SK-N-SH (cell line): ENCODE measurements around the gene BABAM2. TPM values are rescaled to one million over a fixed set of nuclear protein-coding genes. Genes with fewer than 3 reads are reported as not detected.

Experiments used
- CTCF ChIA-PET: fragments of 300-600, 350-600 bp; formaldehyde crosslinking; extraction: SDS; loops from one replicate; lab custom pipeline; 2021; lab: Yijun Ruan, JAX
- POLR2A ChIA-PET: fragments of 350-600 bp; sonication (Branson Sonifier 250); formaldehyde crosslinking; extraction: SDS; loops from one replicate; lab custom pipeline; 2020; ENCODE audit warnings: antibody characterized with exemption, inconsistent platforms; lab: Yijun Ruan, JAX
- DNase-seq: peaks from one replicate; pipeline ENCODE4 v3.0.0; 2012
- H2AFZ ChIP-seq: fragments of 200-600 bp; sonication (generic); 2 replicates; pipeline ENCODE4 v1.8.1; 2016; ENCODE audit warnings: antibody characterized with exemption, mild to moderate bottlenecking, low read depth
- H3F3A ChIP-seq: fragments of 200-600 bp; sonication (generic); replicated peaks from 2 replicates; pipeline ENCODE3; 2016; ENCODE audit warnings: antibody characterized with exemption, mild to moderate bottlenecking; ENCODE audit not compliant: insufficient read depth
- H3K27ac ChIP-seq, 2 experiments: fragments of 200-500 bp in 1 of 2; fragments of 200-600 bp in 1 of 2; sonication (Bioruptor generic) in 1 of 2; sonication (generic), shearing (Covaris generic) in 1 of 2; 2 replicates each; pipeline versions ENCODE4 v1.5.1 to v1.6.1; 2014 to 2016; ENCODE audit warnings: low read depth in 2 of 2, inconsistent platforms in 1 of 2, low read length in 1 of 2, mild to moderate bottlenecking in 1 of 2, mixed read lengths in 1 of 2
- H3K27me3 ChIP-seq: fragments of 200-600 bp; sonication (generic), shearing (Covaris generic); 2 replicates; pipeline ENCODE4 v1.6.1; 2016; ENCODE audit warnings: mixed run types; ENCODE audit not compliant: insufficient read depth
- H3K36me3 ChIP-seq, 2 experiments: fragments of 200-500 bp in 1 of 2; fragments of 200-600 bp in 1 of 2; sonication (Bioruptor generic) in 1 of 2; sonication (generic) in 1 of 2; replicated peaks in 1 of 2; 2 replicates each; pipeline versions ENCODE3 to v1.5.1; 2014 to 2016; ENCODE audit warnings: low read length in 1 of 2, mild to moderate bottlenecking in 1 of 2; ENCODE audit not compliant: insufficient read depth in 2 of 2, control insufficient read depth in 1 of 2
- H3K4me1 ChIP-seq, 2 experiments: fragments of 200-500 bp in 1 of 2; fragments of 200-600 bp in 1 of 2; sonication (Bioruptor generic) in 1 of 2; sonication (generic), shearing (Covaris generic) in 1 of 2; 2 replicates each; pipeline versions ENCODE4 v1.5.1 to v1.6.1; 2014 to 2016; ENCODE audit warnings: low read depth in 1 of 2, low read length in 1 of 2, mixed run types in 1 of 2; ENCODE audit not compliant: insufficient read depth in 2 of 2, control insufficient read depth in 1 of 2
- H3K4me2 ChIP-seq: fragments of 200-600 bp; sonication (generic), shearing (Covaris generic); 2 replicates; pipeline ENCODE4 v1.6.1; 2017; ENCODE audit warnings: mixed run types
- H3K4me3 ChIP-seq, 2 experiments: fragments of 200-500 bp in 1 of 2; fragments of 200-600 bp in 1 of 2; sonication (Bioruptor generic) in 1 of 2; sonication (generic), shearing (Covaris generic) in 1 of 2; 2 replicates each; pipeline versions ENCODE4 v1.5.1 to v1.8.1; 2014 to 2016; ENCODE audit warnings: low read depth in 2 of 2, inconsistent platforms in 1 of 2, low read length in 1 of 2, mild to moderate bottlenecking in 1 of 2, mixed read lengths in 1 of 2, moderate library complexity in 1 of 2
- H3K79me2 ChIP-seq: fragments of 200-600 bp; sonication (generic); 2 replicates; pipeline ENCODE4 v1.8.1; 2017; ENCODE audit warnings: mild to moderate bottlenecking; ENCODE audit not compliant: insufficient read depth
- H3K9ac ChIP-seq: fragments of 200-600 bp; sonication (generic); 2 replicates; pipeline ENCODE4 v1.6.1; 2017; ENCODE audit warnings: mixed run types
- H3K9me2 ChIP-seq: fragments of 200-600 bp; sonication (generic); 2 replicates; pipeline ENCODE4 v1.6.1; 2017; ENCODE audit warnings: mixed run types
- H3K9me3 ChIP-seq: fragments of 200-600 bp; sonication (generic); 2 replicates; pipeline ENCODE4 v1.6.1; 2017; ENCODE audit warnings: mixed run types, mild to moderate bottlenecking, moderate library complexity
- H4K20me1 ChIP-seq: fragments of 200-600 bp; sonication (generic); 2 replicates; pipeline ENCODE4 v1.6.1; 2017; ENCODE audit warnings: mild to moderate bottlenecking, mixed run types; ENCODE audit not compliant: insufficient read depth
- CTCF ChIP-seq: fragments of 200-600 bp; sonication (generic); IDR thresholded peaks from 2 replicates; pipeline ENCODE4 v1.6.1; 2017; ENCODE audit warnings: antibody characterized with exemption, mild to moderate bottlenecking, moderate library complexity
- EP300 ChIP-seq, 2 experiments: IDR thresholded peaks; 2 replicates each; pipeline versions ENCODE4 v1.4.0 to v1.6.1; 2012; ENCODE audit warnings: borderline replicate concordance in 1 of 2, low read depth in 1 of 2, low read length in 1 of 2
- FOSL2 ChIP-seq: IDR thresholded peaks from 2 replicates; pipeline ENCODE4 v1.4.0; 2012; ENCODE audit warnings: low read depth, mild to moderate bottlenecking, moderate library complexity, borderline replicate concordance
- GABPA ChIP-seq: IDR thresholded peaks from 2 replicates; pipeline ENCODE4 v1.4.0; 2012; ENCODE audit warnings: low read depth, mild to moderate bottlenecking
- MAX ChIP-seq: IDR thresholded peaks from 2 replicates; pipeline ENCODE4 v1.4.0; 2012; ENCODE audit warnings: low read depth
- MXI1 ChIP-seq: IDR thresholded peaks from 2 replicates; pipeline ENCODE4 v1.6.1; 2012; ENCODE audit warnings: mild to moderate bottlenecking, low read depth, low read length, improper control_type of control experiment
- RCOR1 ChIP-seq: fragments of 150-350 bp; IDR thresholded peaks from 2 replicates; pipeline ENCODE4 v1.6.1; 2017; ENCODE audit warnings: antibody characterized with exemption, low read length
- RFX5 ChIP-seq: IDR thresholded peaks from 2 replicates; pipeline ENCODE4 v1.6.1; 2012; ENCODE audit warnings: mild to moderate bottlenecking, improper control_type of control experiment, low read length
- SMC3 ChIP-seq: IDR thresholded peaks from 2 replicates; pipeline ENCODE4 v1.6.1; 2012; ENCODE audit warnings: low read depth, low read length, improper control_type of control experiment
- TEAD4 ChIP-seq: IDR thresholded peaks from 2 replicates; pipeline ENCODE4 v1.4.0; 2012; ENCODE audit warnings: mild to moderate bottlenecking, borderline replicate concordance; ENCODE audit not compliant: insufficient read depth
- USF1 ChIP-seq: IDR thresholded peaks from 2 replicates; pipeline ENCODE4 v1.4.0; 2012; ENCODE audit warnings: low read depth, borderline replicate concordance
- WGBS: methylation state at CpG from one replicate; pipeline ENCODE4 v1.1.6; 2017; ENCODE audit warnings: low lambda C conversion rate; 5-methylcytosine and 5-hydroxymethylcytosine counted together
- polyA plus RNA-seq, 3 experiments: library from polyadenylated mRNA; depleted of rRNA; stranded (reverse); fragments of >200 nt; gene quantifications; 2 replicates each; pipeline ENCODE4 v1.2.3, GENCODE V29; 2012

The BABAM2 gene
- polyA plus RNA-seq, 1 of the 3 experiments (the other 2 are of a cell fraction) = 34.0 TPM

- Histone ChIP-seq H3K9me2 (no peaks in the 10 kb centered on the region), H4K20me1 (no peaks in the 10 kb centered on the region), H3K79me2 (no peaks in the 10 kb centered on the region), H3K4me3 (no peak overlapping the region), H3K9me3 (no peaks in the 10 kb centered on the region), H3K4me1 (peaks cover 2 to 40% of the 10 kb centered on the region in 2 experiments; a peak in 2 of 4 replicates), H3F3A (peaks cover 5% of the 10 kb centered on the region), H3K27ac (no peak overlapping the region), H3K4me2 (no peak overlapping the region), H3K27me3 (no peaks in the 10 kb centered on the region), H3K9ac (no peak overlapping the region), H2AFZ (no peak overlapping the region), H3K36me3 (no peaks in the 10 kb centered on the region)
- TF ChIP-seq RCOR1 (no peak), TEAD4 (no peak), MXI1 (no peak), RFX5 (no peak), USF1 (no peak)
- CTCF ChIA-PET = interaction anchor here (1.0 to 1.2 kb wide), 2 partner anchors 35 to 654 kb away, joined by 3 to 4 read pairs; no protein-coding TSS in a partner anchor
- no peak for DNase-seq
- WGBS = 92% methylated on average over 16 of the region's 16 CpGs
- POLR2A ChIA-PET = no interaction called here
Measured at GRCh38 chr2:28336982-28337627, 446.6 kb downstream of the BABAM2 start.

GRCh38 chr2:28338046-28338817 lies 447.7 kb downstream of the BABAM2 start:
- TF ChIP-seq EP300 (IDR thresholded peaks at IDR 0.05; ENCODE audit: borderline replicate concordance in 1 of 2, low read depth in 1 of 2, low read length in 1 of 2) = no peak
- no peak for TF ChIP-seq FOSL2
- TF ChIP-seq USF1 = no peak
- no peak for TF ChIP-seq SMC3
- no peak for TF ChIP-seq MAX
- no peak for TF ChIP-seq CTCF
- no peak for TF ChIP-seq GABPA
- no peaks in the 10 kb centered on the region for H3K9me2 ChIP-seq
- no peaks in the 10 kb centered on the region for H3K27me3 ChIP-seq
- H3F3A ChIP-seq = peaks cover 5% of the 10 kb centered on the region
- H2AFZ ChIP-seq = no peak overlapping the region
- ChIA-PET CTCF (interaction anchor here (1.3 kb wide), 1 partner anchor 28 kb away, joined by 4 read pairs; no protein-coding TSS in a partner anchor), POLR2A (no interaction called here)
- no peak overlapping the region for H3K27ac ChIP-seq
- 91% methylated on average over 14 of the region's 14 CpGs for WGBS
- no peak overlapping the region for H3K4me3 ChIP-seq
- no peaks in the 10 kb centered on the region for H3K36me3 ChIP-seq
- no peak overlapping the region for H3K4me2 ChIP-seq
- no peaks in the 10 kb centered on the region for H3K79me2 ChIP-seq
- peaks cover 10 to 44% of the 10 kb centered on the region in 2 experiments; a peak in 3 of 4 replicates for H3K4me1 ChIP-seq
- H3K9ac ChIP-seq = no peak overlapping the region
- no peaks in the 10 kb centered on the region for H3K9me3 ChIP-seq
- no peaks in the 10 kb centered on the region for H4K20me1 ChIP-seq
- DNase-seq = no peak
